ENCODE measurements around the gene KRT38.

DNA sequence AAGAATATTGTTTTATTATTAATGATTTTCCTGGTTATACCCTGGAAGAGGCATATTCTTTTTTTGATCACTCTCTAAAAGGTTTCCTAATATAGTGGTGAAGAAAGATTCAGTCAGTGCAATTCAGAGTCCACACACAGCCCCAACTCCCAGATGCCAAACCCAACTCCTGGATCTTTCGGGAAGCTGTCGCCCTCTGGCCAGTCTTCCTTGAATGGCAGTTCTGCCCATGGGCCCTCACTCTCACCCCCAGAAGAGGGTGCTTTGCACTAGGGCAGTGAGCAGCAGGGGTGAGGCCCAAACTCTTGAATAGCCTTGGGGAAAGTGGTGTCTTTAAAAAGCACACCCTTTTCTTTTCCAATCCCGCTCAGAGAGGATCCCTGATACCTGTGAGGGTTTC, 15.4 kb upstream of the KRT38 start:
- TF ChIP-seq, protein P1, sequence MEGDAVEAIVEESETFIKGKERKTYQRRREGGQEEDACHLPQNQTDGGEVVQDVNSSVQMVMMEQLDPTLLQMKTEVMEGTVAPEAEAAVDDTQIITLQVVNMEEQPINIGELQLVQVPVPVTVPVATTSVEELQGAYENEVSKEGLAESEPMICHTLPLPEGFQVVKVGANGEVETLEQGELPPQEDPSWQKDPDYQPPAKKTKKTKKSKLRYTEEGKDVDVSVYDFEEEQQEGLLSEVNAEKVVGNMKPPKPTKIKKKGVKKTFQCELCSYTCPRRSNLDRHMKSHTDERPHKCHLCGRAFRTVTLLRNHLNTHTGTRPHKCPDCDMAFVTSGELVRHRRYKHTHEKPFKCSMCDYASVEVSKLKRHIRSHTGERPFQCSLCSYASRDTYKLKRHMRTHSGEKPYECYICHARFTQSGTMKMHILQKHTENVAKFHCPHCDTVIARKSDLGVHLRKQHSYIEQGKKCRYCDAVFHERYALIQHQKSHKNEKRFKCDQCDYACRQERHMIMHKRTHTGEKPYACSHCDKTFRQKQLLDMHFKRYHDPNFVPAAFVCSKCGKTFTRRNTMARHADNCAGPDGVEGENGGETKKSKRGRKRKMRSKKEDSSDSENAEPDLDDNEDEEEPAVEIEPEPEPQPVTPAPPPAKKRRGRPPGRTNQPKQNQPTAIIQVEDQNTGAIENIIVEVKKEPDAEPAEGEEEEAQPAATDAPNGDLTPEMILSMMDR (IDR thresholded peaks at IDR 0.05): no peak
- TF ChIP-seq EP300 (IDR thresholded peaks at IDR 0.05): no peak
